ELF-1 (cell line): ENCODE measurements around the gene NPC1.
A peak's percentile ranks its signal among the peaks of the same experiment; 100 is the strongest.
"Not testable (repeated sequence)": the region's sequence is repeated elsewhere in the genome, so short reads cannot be mapped to it uniquely, and the experiment has no call there.

Experiments
- DNase-seq: peaks from one replicate; pipeline ENCODE4 v3.0.0-alpha.2; 2016; ENCODE audit warnings: low read depth, low spot score

Gene NPC1

DNA sequence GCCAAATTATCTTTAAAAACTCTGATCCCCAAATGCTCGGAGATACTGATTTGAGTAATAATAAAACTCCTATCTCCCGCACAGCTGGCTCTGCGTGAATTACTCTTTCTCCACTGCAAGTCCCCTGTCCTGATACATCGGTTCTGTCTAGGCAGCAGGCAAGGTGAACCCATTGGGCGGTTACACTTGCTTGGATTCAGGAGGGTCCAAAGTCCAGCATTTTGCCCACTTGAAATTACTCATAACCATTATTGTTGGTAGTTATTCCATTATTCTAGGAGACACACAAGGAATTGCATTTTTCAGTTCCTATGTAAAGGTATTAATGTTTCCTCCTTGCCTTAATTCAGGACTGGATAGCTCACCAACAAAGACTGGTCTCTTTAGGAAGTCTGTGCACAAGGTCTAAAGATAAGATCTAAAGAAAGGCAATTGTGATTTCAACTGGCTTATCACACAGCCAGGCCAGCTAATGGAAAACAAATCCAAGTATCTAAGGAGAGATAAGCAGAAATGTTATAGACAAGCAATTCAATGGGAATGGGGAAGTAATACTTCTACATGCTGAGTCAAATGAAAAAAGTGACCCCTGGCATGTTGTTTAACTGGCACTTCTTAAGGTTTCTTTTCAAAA, 23.2 kb upstream of the NPC1 start:
- DNase-seq: no peak

DNA sequence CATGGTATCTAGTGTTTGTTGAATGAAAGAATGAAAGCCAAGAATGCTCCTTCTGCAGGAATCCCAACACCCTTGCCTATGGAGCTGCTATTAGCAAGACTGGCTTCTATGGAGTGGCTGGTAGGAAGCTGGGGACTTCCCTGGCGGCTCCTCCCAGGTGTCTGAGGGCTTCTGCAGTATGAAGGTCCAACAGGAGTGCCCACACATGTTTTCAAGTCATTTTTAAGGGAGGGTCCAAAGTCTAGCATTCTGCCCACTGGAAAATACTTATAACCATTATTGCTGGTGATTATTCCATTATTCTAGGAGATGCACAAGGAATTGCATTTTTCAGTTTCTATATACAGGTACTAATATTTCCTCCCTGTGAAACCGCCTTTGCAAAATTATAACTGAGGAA, 21.9 kb upstream of the NPC1 start:
- no peak for DNase-seq

DNA sequence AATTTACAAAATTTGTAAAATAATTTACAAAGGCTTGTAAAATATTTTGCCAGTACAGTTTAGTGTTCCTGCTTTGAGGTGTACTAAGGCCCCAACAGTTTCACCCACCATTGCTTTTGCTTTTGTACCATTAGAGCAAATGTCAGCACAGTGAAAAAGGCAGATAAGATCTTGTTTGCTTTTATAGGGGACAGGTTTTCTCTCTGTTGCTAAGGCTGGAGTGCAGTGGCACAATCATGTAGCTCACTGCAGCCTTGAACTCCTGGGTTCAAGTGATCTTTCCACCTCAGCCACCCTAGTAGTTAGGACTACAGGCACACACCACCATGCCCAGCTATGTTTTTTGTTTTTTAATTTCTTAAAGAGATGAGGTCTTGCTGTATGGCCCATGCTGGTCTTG, 19.6 kb upstream of the NPC1 start:
- no peak for DNase-seq

DNA sequence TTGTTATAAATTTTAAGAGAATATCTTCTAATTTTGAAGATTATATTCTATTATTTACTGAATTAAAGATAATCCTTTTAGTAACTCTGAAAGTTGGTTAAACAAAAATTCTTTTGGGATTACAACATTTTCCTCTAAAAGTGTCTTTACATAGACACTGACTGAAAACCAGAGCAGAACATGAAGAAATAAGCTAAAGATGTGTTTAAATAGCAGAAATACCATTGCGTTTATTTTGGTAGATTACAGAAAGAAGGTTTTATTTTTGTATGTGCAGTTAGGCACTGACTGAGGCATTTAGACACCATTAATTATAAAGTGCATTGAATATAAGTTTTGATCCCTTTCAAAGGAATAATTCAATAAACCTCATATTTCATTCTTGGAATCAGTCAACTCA, 13.5 kb upstream of the NPC1 start:
- no peak for DNase-seq

DNA sequence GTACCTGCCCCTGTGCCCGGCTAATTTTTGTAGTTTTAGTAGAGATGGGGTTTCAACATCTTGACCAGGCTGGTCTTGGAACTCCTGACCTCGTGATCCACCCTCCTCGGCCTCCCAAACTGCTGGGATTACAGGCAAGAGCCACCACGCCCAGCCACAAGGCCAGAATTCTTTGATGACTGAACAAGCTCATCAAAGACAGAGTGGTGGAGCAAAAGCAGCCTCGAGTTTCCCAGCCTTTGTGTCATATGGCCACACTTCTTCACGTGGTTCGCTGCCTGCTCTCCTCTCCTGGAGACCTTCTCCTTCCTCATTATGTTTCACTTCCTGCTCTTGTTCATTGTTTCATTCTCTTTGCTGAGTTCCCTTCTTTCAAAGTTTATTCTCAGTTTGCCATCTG, 9.9 kb upstream of the NPC1 start:
- no peak for DNase-seq

DNA sequence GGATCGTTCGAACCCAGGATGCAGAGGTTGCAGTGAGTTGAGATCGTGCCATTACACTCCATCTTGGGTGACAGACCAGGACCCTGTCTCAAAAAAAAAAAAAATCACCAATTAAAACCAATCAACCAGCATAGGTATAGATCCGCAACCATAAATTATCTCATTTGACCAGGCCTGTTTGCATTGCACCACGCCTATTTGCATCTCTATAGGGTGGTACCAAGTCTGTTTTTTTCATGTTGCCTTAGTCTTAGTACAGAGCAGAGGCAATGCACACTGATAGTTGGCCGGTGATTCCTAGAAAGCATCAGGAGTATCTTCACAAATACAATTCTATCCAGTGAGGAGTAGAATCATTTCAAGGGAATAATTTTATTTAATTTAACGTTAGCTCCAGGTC, 9.3 kb upstream of the NPC1 start:
- DNase-seq: no peak

DNA sequence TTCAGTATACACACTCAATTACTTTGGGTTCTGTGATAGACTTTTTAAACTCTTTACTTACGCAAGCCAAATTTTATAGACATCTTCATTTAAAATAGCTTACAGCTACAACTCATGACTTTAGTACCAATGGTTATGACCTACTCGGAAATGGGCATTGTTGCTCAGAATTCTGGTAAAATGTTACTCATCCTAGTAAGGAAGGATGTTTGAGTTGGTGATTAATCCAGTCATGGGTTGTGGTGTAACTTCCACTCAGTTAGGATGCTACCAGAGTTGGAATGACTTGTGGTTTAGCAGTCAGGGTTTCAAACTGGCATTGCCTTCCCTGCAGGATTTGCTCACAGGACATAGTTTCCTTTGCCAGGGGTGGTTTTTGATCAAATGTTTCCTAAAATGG, 7.4 kb upstream of the NPC1 start:
- DNase-seq: no peak

DNA sequence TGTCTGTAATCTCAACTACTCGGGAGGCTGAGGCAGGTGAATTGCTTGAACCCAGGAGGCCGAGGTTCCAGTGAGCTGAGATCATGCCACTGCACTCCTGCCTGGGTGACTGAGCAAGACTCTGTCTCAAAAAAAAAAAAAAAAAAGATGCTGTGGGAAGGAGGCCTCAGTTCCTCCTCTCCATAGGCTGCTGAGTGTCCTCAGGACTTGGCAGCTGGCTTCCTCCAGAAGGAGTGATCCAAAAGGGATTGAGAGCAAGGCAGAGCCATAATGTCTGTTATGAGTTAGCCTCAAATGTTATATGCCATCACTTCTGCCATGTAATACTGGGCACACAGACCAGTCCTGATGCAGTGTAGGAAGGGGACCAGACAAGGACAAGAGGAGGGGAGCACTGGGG, 6.6 kb upstream of the NPC1 start:
- no peak for DNase-seq

DNA sequence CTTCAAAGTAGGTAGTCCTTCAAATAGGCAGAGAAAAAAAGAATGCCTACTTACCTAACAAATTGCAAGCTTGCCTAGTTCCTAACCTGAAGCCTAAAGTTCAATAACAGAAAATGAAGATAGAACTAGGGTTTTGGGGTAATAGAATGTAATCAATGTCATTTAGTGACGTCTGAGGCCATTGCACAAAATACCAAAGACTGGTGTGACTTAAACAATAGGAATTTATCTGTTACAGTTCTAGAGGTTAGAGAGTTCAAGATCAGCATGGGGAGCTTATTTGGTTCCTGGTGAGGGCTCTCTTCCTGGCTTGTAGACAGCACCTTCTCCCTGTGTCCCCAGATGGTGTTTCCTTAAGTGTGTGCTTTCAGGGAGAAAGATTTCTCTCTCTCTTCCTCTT, 4.7 kb upstream of the NPC1 start:
- DNase-seq: no peak

DNA sequence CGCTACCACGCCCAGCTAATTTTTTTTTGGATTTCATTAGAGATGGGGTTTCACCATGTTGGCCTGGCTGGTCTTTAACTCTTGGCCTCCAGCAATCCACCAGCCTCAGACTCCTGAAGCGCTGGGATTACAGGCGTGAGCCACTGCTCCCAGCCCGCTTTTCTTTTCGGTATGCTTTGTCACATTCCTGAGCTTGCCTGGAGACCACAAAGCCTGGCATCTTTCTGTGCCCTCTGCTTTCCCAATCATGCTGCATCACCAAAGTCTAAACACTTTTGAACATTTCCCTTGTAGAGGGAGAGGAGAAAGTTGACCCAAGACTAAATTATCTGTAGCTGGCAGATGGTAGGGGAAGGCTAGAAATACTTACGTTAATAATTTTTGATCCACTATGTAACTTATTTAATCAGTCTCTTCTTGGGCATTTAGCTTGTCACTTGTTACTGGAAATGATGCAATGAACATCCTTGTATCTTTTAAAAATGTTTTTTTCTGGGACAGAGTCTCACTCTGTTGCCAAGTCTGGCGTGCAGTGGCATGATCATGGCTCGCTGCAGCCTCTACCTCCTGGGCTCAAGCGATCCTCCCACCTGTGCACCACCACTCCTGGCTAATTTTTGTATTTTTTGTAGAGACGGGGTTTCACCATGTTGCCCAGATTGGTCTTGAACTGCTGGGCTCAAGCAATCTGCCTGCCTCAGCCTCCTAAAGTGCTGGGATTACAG, 2.7 kb upstream of the NPC1 start:
- DNase-seq: peak; percentile 45

DNA sequence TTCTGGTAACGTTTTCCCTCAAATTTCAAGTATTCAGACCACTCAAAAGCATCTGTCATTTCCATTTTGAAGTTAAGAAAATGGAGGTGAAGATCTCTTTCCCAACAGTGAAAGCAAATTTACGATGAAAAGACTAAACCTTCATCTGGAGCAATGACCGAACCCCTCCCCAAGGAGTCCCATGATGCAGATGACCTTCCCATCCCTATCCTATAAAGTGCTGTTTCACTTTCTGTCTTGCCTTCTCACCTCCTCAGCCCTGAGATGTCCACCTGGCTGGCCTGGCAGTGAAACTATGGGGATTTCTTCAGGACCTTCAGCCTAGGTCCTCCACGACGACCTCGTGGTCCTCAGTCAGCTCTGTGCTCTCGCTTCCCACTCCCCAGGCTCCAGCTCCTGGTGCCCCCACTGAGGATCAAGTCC, 925 bp upstream of the NPC1 start:
- no peak for DNase-seq

DNA sequence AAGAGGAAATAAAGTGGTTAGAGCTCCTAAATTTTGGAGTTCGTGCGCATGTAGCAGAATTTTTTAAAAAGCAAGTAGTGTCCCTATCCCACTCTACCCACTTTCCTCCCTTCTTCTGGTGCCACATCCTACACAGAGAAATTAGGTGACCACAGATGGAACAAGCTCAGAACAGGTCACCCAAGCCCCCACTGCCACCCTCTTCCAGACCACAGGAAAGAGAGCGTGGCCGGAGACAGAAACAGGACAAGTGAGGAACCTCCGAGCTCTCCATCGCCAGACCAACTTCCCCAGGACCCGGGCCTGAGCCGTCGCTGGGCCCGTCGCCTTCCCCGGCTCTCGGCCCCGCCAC, 433 bp downstream of the NPC1 start:
- no peak for DNase-seq

DNA sequence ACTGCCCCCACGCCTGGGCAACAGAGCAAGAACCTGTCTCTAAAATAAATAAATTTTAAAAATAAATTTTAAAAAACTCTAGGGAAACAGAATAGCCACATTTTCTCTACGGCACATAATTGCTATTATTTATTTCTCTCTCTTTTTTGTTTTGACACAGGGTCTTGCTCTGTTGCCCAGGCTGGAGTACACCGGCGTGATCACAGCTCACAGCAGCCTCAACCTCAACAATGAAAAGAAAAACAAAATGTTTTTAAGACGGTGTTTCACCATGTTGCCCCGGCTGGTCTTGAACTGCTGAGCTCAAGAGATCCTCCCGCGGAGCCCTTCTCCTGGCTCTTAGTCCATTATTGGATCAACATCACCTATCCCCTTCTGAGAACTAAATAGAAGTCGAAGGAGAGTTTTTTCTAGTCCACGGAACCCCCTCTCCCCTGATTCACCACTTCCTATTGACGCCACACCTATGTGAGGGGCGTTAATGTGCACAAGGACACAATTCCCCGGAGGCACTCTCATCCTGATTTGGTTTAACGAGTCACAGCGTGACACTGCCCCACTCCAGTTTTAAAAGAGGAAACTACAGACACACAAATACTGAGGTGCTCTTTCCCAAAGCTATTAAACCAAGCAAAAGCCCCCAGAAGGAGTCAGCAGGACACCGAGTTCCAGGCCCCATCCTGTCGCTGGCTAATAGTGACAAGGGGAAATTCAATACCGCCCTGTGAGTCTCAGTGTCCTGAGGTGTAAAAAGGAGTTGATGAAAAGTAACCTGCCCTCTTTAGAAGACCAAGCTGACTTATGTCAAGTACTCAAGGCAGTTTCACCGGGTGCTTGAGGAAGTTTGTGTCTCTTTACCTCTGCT, 1.1 kb downstream of the NPC1 start:
- peak; percentile 63 for DNase-seq

DNA sequence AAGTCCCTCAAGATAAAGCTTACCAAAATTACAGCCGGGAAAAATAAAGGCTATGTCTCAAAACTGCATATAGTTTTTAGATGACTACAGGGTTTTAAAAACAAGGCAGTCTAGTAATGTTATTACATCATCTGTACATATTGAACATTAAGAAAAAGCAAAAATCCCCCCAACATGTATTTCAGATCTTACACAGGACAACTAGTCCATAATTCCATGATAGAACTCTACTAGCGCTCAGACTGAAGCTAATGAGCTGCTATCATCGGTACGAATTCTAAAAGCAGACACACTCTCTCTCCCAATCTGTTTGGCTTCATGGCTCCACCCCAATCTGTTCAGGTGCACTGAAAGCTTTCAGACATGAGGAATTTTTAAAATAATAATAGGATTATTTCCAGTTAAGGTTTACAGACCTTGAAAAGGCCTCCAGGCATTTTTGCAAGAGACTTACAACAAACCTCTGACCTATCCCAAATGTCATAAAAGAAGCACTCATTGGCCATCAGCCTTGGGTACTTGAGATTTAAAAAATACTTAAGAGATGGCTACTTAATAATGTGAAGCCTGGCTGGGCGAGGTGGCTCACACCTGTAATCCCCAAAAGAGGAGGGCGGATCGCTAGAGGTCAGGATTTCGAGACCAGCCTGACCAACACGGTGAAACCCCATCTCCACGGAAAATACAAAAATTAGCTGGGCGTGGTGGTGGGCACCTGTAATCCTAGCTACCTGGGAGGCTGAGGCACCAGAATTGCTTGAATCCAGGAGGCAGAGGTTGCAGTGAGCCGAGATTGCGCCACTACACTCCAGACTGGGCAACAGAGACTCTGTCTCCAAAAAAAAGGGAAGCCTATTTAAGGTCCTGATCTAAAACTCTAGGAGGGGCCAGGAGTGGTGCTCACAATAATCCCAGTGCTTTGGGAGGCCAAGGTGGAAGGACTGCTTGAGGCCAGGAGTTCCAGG, 2.0 kb downstream of the NPC1 start:
- no peak for DNase-seq

DNA sequence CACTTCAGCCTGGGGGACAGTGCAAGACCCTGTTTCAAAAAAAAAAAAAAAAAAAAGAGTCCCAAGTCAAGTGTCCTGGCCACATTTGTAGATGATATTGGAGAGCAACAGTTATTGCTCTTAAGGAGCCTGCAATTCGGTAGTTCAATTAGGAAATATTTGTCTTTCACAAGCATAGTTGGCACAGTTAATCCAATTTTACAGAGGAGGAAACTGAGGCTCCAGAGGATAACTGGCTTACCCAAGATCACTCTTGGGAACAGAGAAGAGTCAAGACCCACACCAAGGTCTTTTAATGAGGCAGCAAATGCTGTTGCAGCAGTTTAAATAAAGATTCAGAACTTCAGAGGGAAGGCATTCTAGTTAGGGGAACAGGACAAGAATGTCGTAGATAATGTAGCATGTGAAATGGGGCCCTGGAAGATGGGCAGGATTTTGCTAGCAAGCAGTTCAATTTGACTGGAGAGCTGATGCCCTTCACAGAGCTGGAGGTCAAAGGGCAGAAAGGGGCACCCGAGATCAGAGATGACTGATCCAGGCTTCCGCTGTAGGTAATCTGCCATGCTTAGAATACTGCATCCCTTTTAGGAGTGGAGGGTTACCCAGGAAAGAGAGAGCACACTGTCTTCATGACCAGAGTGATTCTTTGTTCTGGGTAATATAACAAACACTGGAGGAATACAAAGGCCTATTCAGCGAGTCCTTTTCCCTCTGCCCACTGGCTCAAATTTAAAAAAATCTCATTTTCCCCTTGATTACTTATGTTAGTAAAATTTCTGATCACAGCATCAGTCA, 3.0 kb downstream of the NPC1 start:
- no peak for DNase-seq

DNA sequence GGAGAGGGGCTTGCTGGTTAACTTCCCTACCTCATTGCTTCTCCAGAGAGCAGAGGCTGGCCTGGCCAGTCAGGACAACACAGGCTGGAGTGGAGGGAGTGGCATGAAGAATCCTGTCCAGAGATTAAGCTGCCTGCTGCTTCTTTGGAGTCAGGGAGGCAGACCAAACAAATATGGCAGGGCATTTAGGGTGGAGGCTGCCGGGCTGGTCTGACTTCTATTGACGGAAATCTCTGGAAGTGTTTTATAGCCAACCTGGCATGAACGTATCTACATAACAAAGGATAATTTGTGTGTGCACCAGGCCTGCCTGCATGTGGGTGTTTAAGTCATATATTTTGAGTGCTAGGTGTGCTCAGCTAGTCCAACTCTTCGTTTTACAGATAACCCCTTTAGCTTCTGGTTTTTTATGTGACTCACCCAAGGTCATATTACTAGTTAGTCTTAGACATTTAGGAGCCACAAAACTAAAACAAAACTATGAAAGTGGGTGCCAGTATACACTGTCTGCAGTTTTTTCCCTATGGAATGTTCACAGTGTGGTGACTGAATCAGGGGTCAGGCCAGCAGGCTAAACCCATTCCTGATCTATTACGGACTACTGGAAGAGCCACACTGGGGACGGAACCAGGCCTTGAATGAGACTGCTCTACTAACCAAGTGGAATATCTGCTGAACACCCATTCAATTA, 5.5 kb downstream of the NPC1 start:
- DNase-seq: peak; percentile 54

DNA sequence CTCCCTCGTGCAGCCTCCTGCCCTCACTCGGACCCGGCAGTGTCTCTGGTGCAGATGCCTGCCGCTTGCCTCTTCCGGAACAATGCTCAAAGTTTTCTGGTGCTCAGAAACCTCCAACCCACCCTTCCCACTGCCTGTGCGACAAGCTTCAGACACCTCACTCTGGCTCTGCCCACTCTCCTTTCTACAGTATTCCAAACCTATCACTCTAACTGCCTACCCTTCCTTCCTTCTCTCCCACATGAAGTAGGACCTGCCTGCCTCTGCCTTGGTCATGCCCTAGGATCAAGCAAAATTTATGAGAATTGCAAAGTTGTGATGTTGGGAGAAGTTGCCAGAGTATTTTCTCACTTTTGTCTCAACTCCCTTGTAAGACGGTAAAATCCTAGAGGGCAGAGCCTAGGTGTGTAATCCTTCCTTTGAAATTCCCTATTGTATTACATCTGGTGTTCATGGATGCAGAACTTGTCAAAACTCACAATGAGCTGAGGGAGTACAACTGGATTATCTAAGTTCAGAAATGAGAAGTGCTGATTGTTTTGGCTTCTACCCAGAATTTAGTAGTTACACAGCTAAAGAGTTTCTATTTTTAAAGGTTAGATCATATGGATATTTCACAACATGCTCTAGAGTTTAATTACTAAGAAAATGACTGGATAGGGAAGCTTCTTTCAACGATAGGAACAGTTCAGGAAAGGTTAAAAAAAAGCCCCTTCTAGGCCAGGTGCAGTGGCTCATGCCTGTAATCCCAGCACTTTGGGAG, 7.2 kb downstream of the NPC1 start:
- no peak for DNase-seq

DNA sequence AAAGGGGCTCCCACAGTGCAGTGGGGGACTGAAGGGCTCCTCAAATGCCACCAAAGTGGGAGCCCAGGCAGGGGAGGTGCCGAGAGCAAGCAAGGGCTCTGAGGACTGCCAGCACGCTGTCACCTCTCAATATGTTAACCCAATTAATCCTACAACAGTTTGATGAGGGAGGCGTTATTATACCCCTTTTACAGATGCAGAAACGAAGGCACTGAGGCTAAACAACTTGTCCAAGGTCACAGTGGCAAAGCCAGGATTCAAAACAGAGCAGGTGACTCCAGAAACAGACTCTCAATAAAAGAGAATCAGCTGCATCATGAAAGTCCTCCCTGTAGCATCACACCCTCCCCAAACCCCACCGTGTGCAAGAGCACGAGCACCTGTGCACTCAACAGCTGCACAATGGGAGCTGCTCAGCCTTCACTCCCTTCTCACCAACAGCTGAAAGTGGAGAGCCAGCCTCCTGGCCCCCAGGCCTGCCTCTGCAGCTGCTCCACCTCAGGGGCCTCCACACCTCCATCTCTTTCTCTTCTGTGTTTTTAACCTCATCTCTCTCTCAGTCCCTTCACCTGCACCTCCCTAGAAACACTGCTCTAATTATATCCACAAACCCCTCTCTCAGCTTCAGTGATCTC, 8.1 kb downstream of the NPC1 start:
- no peak for DNase-seq

DNA sequence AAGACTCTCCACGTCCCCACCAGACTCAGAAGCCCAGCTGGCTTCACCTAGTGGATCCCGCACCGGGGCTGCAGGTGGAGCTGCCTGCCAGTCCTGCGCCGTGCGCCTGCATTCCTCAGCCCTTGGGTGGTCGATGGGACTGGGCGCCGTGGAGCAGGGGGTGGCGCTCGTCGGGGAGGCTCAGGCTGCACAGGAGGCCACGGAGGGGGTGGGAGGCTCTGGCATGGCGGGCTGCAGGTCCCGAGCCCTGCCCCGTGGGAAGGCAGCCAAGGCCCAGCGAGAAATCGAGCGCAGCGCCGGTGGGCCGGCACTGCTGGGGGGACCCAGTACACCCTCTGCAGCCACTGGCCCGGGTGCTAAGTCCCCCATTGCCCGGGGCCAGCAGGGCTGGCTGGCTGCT, 8.8 kb downstream of the NPC1 start:
- not testable (repeated sequence) for DNase-seq
